Coronary artery (tissue), 2 donors: ENCODE measurements around the gene ELAVL3.
A peak's percentile ranks its signal among the peaks of the same experiment; 100 is the strongest.

ENCODE experiments used
- DNase-seq: peaks from one replicate; pipeline ENCODE4 v3.0.0-alpha.2; 2017; ENCODE audit warnings: low spot score
- H3K27ac ChIP-seq, 2 donors: fragments of 200-600 bp; sonication (generic); one replicate each; pipeline ENCODE4 v1.5.1; 2016 to 2019
- H3K4me3 ChIP-seq: fragments of 200-600 bp; sonication (generic); 2 replicates; pipeline ENCODE4 v1.5.1; 2016; ENCODE audit warnings: mild to moderate bottlenecking, moderate library complexity
- TF ChIP-seq, protein P1 (sequence below): fragments of 200-600 bp; sonication (generic); IDR thresholded peaks from one replicate; pipeline ENCODE4 v1.5.1; 2019; ENCODE audit warnings: antibody characterized with exemption

The ELAVL3 gene

DNA sequence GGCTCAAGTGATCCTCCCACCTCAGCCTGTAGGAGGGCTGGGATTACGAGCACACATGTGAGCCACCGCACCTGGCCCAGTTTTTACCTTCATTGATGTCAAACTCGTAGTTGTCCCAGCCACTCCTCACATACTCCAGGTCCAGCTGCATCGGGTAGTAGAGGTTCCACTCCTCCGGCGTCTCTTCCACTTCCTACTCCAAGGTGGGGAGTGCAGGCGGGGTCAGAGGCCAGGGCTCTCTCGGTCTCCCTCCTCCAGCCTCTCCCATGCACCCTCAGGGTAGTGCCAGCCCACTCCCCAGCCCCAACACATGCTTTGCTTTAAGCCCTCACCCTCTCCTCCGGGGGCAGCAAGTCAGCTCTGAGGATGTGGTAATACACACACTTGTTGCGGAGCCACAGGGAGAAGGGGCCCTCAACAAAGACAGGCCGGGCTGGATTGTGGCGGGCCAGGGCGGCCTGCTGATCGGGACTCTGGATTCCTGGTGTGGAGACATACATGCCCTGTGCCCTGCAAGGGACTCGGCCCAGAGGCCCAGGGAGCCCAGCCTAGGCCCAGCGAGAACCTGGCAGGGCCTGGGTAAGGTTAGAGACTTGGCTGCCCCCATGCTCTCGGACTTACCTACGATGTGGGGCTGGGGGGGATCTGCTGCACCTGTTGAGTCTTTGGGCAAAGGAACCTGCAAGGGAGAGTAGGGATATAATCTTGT is 26.7 kb upstream of the ELAVL3 start:
- H3K27ac ChIP-seq: no peak overlapping the region
- no peak for DNase-seq
- H3K4me3 ChIP-seq: no peak overlapping the region
- TF ChIP-seq, protein P1, sequence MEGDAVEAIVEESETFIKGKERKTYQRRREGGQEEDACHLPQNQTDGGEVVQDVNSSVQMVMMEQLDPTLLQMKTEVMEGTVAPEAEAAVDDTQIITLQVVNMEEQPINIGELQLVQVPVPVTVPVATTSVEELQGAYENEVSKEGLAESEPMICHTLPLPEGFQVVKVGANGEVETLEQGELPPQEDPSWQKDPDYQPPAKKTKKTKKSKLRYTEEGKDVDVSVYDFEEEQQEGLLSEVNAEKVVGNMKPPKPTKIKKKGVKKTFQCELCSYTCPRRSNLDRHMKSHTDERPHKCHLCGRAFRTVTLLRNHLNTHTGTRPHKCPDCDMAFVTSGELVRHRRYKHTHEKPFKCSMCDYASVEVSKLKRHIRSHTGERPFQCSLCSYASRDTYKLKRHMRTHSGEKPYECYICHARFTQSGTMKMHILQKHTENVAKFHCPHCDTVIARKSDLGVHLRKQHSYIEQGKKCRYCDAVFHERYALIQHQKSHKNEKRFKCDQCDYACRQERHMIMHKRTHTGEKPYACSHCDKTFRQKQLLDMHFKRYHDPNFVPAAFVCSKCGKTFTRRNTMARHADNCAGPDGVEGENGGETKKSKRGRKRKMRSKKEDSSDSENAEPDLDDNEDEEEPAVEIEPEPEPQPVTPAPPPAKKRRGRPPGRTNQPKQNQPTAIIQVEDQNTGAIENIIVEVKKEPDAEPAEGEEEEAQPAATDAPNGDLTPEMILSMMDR: no peak

DNA sequence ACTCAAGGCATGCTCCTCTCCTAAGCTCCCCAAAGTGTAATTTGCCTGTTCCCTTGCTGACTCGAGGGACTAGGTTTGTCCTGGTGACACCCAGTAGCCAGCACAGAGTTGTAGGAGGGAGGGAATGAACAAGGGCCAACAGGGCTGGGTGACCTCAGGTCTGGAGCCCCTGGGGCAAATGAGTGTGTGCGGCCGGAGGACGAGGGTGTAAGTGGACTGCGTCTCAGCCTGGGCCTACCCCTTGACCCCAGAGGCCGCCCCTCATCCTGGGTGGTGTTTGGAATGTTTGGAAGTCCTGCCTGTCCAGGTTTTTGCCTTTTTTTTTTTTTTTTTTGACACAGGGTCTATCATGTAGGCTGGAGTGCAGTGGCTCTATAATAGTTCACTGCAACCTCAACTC is 26.1 kb upstream of the ELAVL3 start:
- Histone ChIP-seq H3K4me3 (no peak overlapping the region), H3K27ac (no peak overlapping the region)
- DNase-seq: no peak
- TF ChIP-seq, protein P1: no peak

DNA sequence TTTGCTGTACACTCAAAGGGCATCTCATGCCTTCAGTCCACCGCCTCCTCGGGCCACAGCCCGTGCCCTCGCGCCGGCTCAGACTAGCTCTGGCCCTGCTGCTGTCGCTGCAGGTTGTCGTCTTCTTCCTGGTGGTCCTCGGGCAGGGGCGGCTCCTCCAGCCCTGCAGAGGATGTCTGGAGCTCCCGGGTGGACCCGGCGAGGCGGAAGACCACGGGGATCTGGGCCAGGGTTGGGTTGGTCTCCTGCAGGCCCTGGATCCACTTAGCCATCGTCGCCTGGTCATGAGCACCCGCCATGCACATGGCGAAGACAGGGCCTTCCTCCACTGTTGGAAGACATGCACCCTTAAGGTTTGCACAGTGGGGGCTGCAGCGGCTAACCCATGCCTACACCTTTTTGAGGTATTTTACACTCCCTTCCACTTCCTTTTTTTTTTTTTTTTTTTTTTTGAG is 25.3 kb upstream of the ELAVL3 start:
- DNase-seq: no peak
- Histone ChIP-seq H3K27ac (peak overlapping the region; percentile 94 to 95), H3K4me3 (peak overlapping the region; percentile 78)
- TF ChIP-seq, protein P1: no peak

DNA sequence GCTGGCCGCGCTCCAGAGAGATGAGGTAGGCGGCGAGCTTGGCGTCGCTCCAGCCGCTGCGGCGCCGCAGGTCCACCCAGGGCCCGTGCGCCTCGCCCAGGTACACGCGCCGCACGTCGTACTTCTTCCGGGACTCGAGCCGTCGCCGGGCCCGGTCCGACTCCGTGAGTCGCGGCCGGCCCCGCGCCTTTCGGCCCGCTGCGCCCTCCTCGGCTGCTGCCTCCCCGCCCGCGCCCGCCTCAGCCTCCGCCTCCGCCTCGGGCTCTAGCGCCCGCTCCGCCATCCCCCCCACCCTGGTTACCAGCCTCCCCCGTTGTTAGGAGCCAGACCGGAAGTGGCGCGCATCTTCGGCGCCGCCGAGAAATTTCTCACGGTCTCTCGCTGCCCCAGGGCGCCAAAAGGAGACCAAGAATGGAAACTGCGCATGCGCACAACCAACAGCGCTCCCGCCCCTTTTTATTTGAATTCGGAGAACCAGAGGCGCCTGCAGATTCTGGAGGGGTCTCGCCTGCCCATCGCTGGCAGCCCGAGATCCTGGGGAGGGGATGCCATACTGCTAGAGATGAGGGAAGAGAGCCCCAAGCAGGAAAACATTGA is 24.8 kb upstream of the ELAVL3 start, which contains the start of gene ZNF653:
Gene ZNF653 (minus strand): TSS at position 336 of the 597 bp plus-strand sequence. CDS start 53 bp downstream, at position 283.
- peak within 1 kb of the TSS; percentile 78 for H3K4me3 ChIP-seq
- peak within 1 kb of the TSS; percentile 94 to 95 for H3K27ac ChIP-seq
- peak; percentile 94 for DNase-seq
- TF ChIP-seq, protein P1: no peak

DNA sequence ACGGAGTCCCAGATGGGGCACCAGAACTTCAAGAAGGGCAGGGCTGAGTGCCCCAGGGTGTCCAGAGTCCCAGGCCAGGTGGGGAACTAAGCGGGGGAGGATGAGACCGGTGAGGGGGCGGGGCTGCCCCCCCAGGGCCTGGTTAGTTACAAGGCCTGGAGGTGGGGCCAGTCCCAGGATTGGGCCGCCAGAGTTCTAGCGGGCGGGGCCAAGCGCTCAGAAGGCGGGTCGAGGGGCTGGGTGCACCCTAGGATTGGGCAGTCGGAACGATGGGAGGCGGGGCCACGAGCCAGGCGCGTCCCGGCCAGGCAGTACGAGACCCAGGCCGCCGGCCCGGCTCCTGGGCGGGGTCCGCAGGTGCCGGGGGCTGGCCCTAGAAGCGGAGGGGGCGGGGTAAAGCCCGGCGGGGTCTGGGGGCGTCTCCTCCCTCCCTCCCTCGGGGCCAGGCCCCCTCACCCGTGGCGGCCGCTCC is 24.2 kb upstream of the ELAVL3 start:
- DNase-seq: peak; percentile 98
- TF ChIP-seq, protein P1: no peak
- H3K27ac ChIP-seq: peak overlapping the region; percentile 94 to 95
- peak overlapping the region; percentile 78 for H3K4me3 ChIP-seq

DNA sequence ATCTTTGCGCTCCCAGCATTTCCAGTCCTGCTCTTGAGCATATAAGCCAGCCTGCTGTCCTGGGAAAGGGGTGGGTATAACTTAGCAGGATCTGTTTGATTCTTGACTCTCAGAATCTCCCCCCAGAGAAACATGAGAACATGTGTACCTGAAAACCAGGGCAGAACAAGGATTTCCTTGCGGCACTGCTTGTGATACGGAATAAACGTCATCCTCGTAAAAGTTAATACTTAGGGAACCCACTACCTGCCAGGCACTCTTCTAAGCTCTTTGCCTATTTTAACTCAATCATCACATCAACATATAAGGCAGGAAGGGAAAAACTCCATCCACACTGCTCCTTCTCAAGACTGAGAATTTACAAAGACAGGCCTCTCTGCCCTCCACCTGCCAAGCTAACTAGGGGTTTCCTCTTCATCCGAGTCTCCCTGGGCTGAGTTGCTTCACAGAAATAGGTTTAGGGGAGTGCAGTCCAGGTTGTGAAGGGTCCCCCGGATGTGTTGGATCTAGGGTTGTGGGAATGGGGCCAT is 23.7 kb upstream of the ELAVL3 start:
- Histone ChIP-seq H3K4me3 (peak overlapping the region; percentile 78), H3K27ac (peak overlapping the region; percentile 94 to 95)
- TF ChIP-seq, protein P1: no peak
- no peak for DNase-seq
